ENCODE measurements around the gene FAM222A. TPM values are rescaled to one million over a fixed set of nuclear protein-coding genes. Genes with fewer than 3 reads are reported as not detected.

The FAM222A gene
- total RNA-seq, 1 experiment from 2014 or later: 3.1 TPM

- no peak for TF ChIP-seq EZH2 (IDR thresholded peaks at IDR 0.05; ENCODE audit: low read depth)
- TF ChIP-seq CTCF (conservative IDR thresholded peaks at IDR 0.05): no peak
- no peaks in the 10 kb centered on the region for H3K4me1 ChIP-seq (replicated peaks; ENCODE audit: insufficient read depth)
- intact Hi-C loops (cut with micrococcal nuclease; ENCODE audit: unreplicated experiment): no loop called here
- H2AFZ ChIP-seq: no peak overlapping the region
- ChIA-PET POLR2A (ENCODE audit: unreplicated experiment) (interaction anchor here (0.6 kb wide), 1 partner anchor 148 kb away, joined by 3 read pairs; no protein-coding TSS in a partner anchor), CTCF (no interaction called here)
- no peak overlapping the region for H3K4me2 ChIP-seq
- H3F3A ChIP-seq (ENCODE audit: insufficient read depth, low read depth): no peaks in the 10 kb centered on the region
- no peak overlapping the region for H3K4me3 ChIP-seq
- no peaks in the 10 kb centered on the region for H3K27me3 ChIP-seq (ENCODE audit: insufficient read depth, low read depth)
- no peaks in the 10 kb centered on the region for H3K36me3 ChIP-seq (ENCODE audit: low read depth)
- no peaks in the 10 kb centered on the region for H3K9me2 ChIP-seq (ENCODE audit: insufficient read depth)
- no peaks in the 10 kb centered on the region for H3K9me3 ChIP-seq (ENCODE audit: insufficient read depth, low read depth)
- no peak overlapping the region for H3K27ac ChIP-seq
- BruUV-seq (replicated peaks): no TSS peak
- no peak for DNase-seq
- H3K79me2 ChIP-seq (ENCODE audit: low read depth): no peaks in the 10 kb centered on the region
- H4K20me1 ChIP-seq (ENCODE audit: insufficient read depth): no peaks in the 10 kb centered on the region
Measured at GRCh38 chr12:109737631-109738030, 24.0 kb downstream of the FAM222A start.

- Histone ChIP-seq H3K4me3 (no peak overlapping the region), H3K9me2 (ENCODE audit: insufficient read depth) (no peaks in the 10 kb centered on the region), H3K27me3 (ENCODE audit: insufficient read depth, low read depth) (no peaks in the 10 kb centered on the region), H2AFZ (no peak overlapping the region), H3K36me3 (ENCODE audit: low read depth) (no peaks in the 10 kb centered on the region), H3K4me1 (replicated peaks; ENCODE audit: insufficient read depth) (no peaks in the 10 kb centered on the region), H3K27ac (no peak overlapping the region), H3K79me2 (ENCODE audit: low read depth) (no peaks in the 10 kb centered on the region), H4K20me1 (ENCODE audit: insufficient read depth) (no peaks in the 10 kb centered on the region), H3F3A (ENCODE audit: insufficient read depth, low read depth) (no peaks in the 10 kb centered on the region), H3K9me3 (ENCODE audit: insufficient read depth, low read depth) (no peaks in the 10 kb centered on the region), H3K4me2 (no peak overlapping the region)
- no peak for DNase-seq
- ChIA-PET CTCF (no interaction called here), POLR2A (ENCODE audit: unreplicated experiment) (no interaction called here)
- BruUV-seq (replicated peaks): no TSS peak
- TF ChIP-seq EZH2 (IDR thresholded peaks at IDR 0.05; ENCODE audit: low read depth): no peak
- TF ChIP-seq CTCF (conservative IDR thresholded peaks at IDR 0.05): no peak
- intact Hi-C loops (cut with micrococcal nuclease; ENCODE audit: unreplicated experiment): no loop called here
Measured at GRCh38 chr12:109738209-109738608, 24.6 kb downstream of the FAM222A start.

- Histone ChIP-seq H3F3A (ENCODE audit: insufficient read depth, low read depth) (no peaks in the 10 kb centered on the region), H3K27me3 (ENCODE audit: insufficient read depth, low read depth) (no peaks in the 10 kb centered on the region), H3K27ac (no peak overlapping the region), H3K36me3 (ENCODE audit: low read depth) (no peaks in the 10 kb centered on the region), H3K79me2 (ENCODE audit: low read depth) (no peaks in the 10 kb centered on the region), H3K9me3 (ENCODE audit: insufficient read depth, low read depth) (no peaks in the 10 kb centered on the region), H4K20me1 (ENCODE audit: insufficient read depth) (no peaks in the 10 kb centered on the region), H3K4me3 (no peak overlapping the region), H3K9me2 (ENCODE audit: insufficient read depth) (no peaks in the 10 kb centered on the region), H3K4me1 (replicated peaks; ENCODE audit: insufficient read depth) (no peaks in the 10 kb centered on the region), H3K4me2 (no peak overlapping the region), H2AFZ (no peak overlapping the region)
- no TSS peak for BruUV-seq (replicated peaks)
- TF ChIP-seq EZH2 (IDR thresholded peaks at IDR 0.05; ENCODE audit: low read depth): no peak
- TF ChIP-seq CTCF (conservative IDR thresholded peaks at IDR 0.05): no peak
- intact Hi-C loops (cut with micrococcal nuclease; ENCODE audit: unreplicated experiment): no loop called here
- ChIA-PET CTCF (no interaction called here), POLR2A (ENCODE audit: unreplicated experiment) (no interaction called here)
- no peak for DNase-seq
Measured at GRCh38 chr12:109738878-109739665, 25.4 kb downstream of the FAM222A start.

All from PC-9 (cell line).